SU-DHL-6 (cell line): ENCODE results near the gene MIER3.

ENCODE experiments used
- H2AFZ ChIP-seq: fragments of 200-600 bp; sonication (generic); 2 replicates; pipeline ENCODE4 v1.6.1; 2014; ENCODE audit warnings: low read depth, mild to moderate bottlenecking, moderate library complexity, mixed read lengths, antibody characterized with exemption, low read length; ENCODE audit not compliant: severe bottlenecking
- H3F3A ChIP-seq: fragments of 200-600 bp; shearing (Covaris generic); 2 replicates; pipeline ENCODE4 v1.6.0; 2016; ENCODE audit warnings: antibody characterized with exemption, mild to moderate bottlenecking; ENCODE audit not compliant: insufficient read depth
- H3K27ac ChIP-seq: fragments of 200-600 bp; sonication (generic); 2 replicates; pipeline ENCODE4 v1.5.1; 2016; ENCODE audit warnings: low read depth, mild to moderate bottlenecking, low read length, moderate library complexity, mixed read lengths
- H3K27me3 ChIP-seq: fragments of 200-600 bp; sonication (generic), shearing (Covaris generic); 2 replicates; pipeline ENCODE4 v1.6.0; 2014; ENCODE audit warnings: mild to moderate bottlenecking, low read length
- H3K36me3 ChIP-seq: fragments of 200-600 bp; sonication (generic); 2 replicates; pipeline ENCODE4 v1.6.1; 2014; ENCODE audit warnings: mild to moderate bottlenecking, low read length, mixed read lengths
- H3K4me2 ChIP-seq: fragments of 300-600, 200-600 bp; shearing (Covaris generic), sonication (generic); 2 replicates; pipeline ENCODE4 v1.6.0; 2014; ENCODE audit warnings: low read length, low read depth, mild to moderate bottlenecking; ENCODE audit not compliant: poor library complexity, severe bottlenecking
- H3K4me3 ChIP-seq: fragments of 200-600 bp; sonication (generic); 2 replicates; pipeline ENCODE4 v1.5.1; 2014; ENCODE audit warnings: antibody characterized with exemption, low read length, mild to moderate bottlenecking, mixed read lengths; ENCODE audit not compliant: insufficient read depth, poor library complexity, severe bottlenecking
- H3K79me2 ChIP-seq: fragments of 200-600 bp; sonication (generic); 2 replicates; pipeline ENCODE4 v1.6.1; 2014; ENCODE audit warnings: mild to moderate bottlenecking, low read length, moderate library complexity; ENCODE audit not compliant: insufficient read depth
- H3K9ac ChIP-seq: fragments of 200-600 bp; sonication (generic); 2 replicates; pipeline ENCODE4 v1.7.0; 2014; ENCODE audit warnings: mild to moderate bottlenecking, low read length
- H3K9me2 ChIP-seq: fragments of 200-600 bp; sonication (generic); replicated peaks from 2 replicates; pipeline ENCODE4 v1.6.1; 2014; ENCODE audit warnings: low read length; ENCODE audit not compliant: insufficient read depth
- H3K9me3 ChIP-seq: fragments of 200-600 bp; sonication (generic); 2 replicates; pipeline ENCODE4 v1.6.1; 2014; ENCODE audit warnings: low read length, mixed read lengths; ENCODE audit not compliant: insufficient read depth
- H4K20me1 ChIP-seq: fragments of 200-600 bp; sonication (generic); 2 replicates; pipeline ENCODE4 v1.6.1; 2014; ENCODE audit warnings: low read depth, mild to moderate bottlenecking, antibody characterized with exemption, low read length, moderate library complexity, mixed read lengths
- CTCF ChIP-seq: fragments of 200-600 bp; sonication (generic); IDR thresholded peaks from one replicate; pipeline ENCODE4 v1.5.1; 2017; ENCODE audit warnings: antibody characterized with exemption, mild to moderate bottlenecking, low read length, moderate library complexity; ENCODE audit not compliant: insufficient read depth, poor library complexity, severe bottlenecking
- EZH2phosphoT487 ChIP-seq: fragments of 200-600 bp; sonication (generic), shearing (Covaris generic); conservative IDR thresholded peaks from 2 replicates; pipeline ENCODE4 v1.6.1; 2018; ENCODE audit warnings: mild to moderate bottlenecking, antibody characterized with exemption, low read length, moderate library complexity, mixed read lengths

Gene MIER3

GRCh38 chr5:56989676-56990075 is 37.8 kb upstream of the MIER3 start:
- Histone ChIP-seq H3F3A (no peaks in the 10 kb centered on the region), H3K27ac (no peak overlapping the region), H3K9me2 (no peaks in the 10 kb centered on the region), H3K4me3 (no peak overlapping the region), H3K36me3 (no peaks in the 10 kb centered on the region), H3K9me3 (no peaks in the 10 kb centered on the region), H3K79me2 (no peaks in the 10 kb centered on the region), H3K27me3 (no peaks in the 10 kb centered on the region), H3K9ac (no peak overlapping the region), H2AFZ (no peak overlapping the region), H3K4me2 (no peak overlapping the region), H4K20me1 (no peaks in the 10 kb centered on the region)
- TF ChIP-seq CTCF (no peak), EZH2phosphoT487 (no peak)

GRCh38 chr5:56988490-56988889 is 36.6 kb upstream of the MIER3 start:
- TF ChIP-seq CTCF = no peak
- no peak for TF ChIP-seq EZH2phosphoT487
- H3K9ac ChIP-seq = no peak overlapping the region
- no peak overlapping the region for H2AFZ ChIP-seq
- H3K4me3 ChIP-seq = no peak overlapping the region
- H3K9me2 ChIP-seq = no peaks in the 10 kb centered on the region
- H4K20me1 ChIP-seq = no peaks in the 10 kb centered on the region
- no peaks in the 10 kb centered on the region for H3K36me3 ChIP-seq
- H3F3A ChIP-seq = no peaks in the 10 kb centered on the region
- H3K79me2 ChIP-seq = no peaks in the 10 kb centered on the region
- no peaks in the 10 kb centered on the region for H3K27me3 ChIP-seq
- no peak overlapping the region for H3K4me2 ChIP-seq
- no peaks in the 10 kb centered on the region for H3K9me3 ChIP-seq
- H3K27ac ChIP-seq = no peak overlapping the region

GRCh38 chr5:56987171-56987570 is 35.2 kb upstream of the MIER3 start:
- H3K36me3 ChIP-seq = no peaks in the 10 kb centered on the region
- no peaks in the 10 kb centered on the region for H4K20me1 ChIP-seq
- H3F3A ChIP-seq = no peaks in the 10 kb centered on the region
- H2AFZ ChIP-seq = no peak overlapping the region
- H3K79me2 ChIP-seq = no peaks in the 10 kb centered on the region
- H3K9me2 ChIP-seq = no peaks in the 10 kb centered on the region
- H3K27ac ChIP-seq = no peak overlapping the region
- no peak overlapping the region for H3K4me3 ChIP-seq
- H3K27me3 ChIP-seq = no peaks in the 10 kb centered on the region
- H3K9me3 ChIP-seq = no peaks in the 10 kb centered on the region
- H3K9ac ChIP-seq = no peak overlapping the region
- TF ChIP-seq EZH2phosphoT487 (no peak), CTCF (no peak)
- no peak overlapping the region for H3K4me2 ChIP-seq

- H2AFZ ChIP-seq = no peak overlapping the region
- no peaks in the 10 kb centered on the region for H3K9me2 ChIP-seq
- no peak overlapping the region for H3K4me2 ChIP-seq
- no peak overlapping the region for H3K4me3 ChIP-seq
- TF ChIP-seq EZH2phosphoT487 (no peak), CTCF (no peak)
- H4K20me1 ChIP-seq = no peaks in the 10 kb centered on the region
- H3K27me3 ChIP-seq = no peaks in the 10 kb centered on the region
- H3K79me2 ChIP-seq = no peaks in the 10 kb centered on the region
- no peaks in the 10 kb centered on the region for H3F3A ChIP-seq
- H3K9me3 ChIP-seq = no peaks in the 10 kb centered on the region
- H3K9ac ChIP-seq = no peak overlapping the region
- H3K36me3 ChIP-seq = no peaks in the 10 kb centered on the region
- no peak overlapping the region for H3K27ac ChIP-seq
Observed at GRCh38 chr5:56986626-56986947, 34.7 kb upstream of the MIER3 start.
